Activated CD8-positive, alpha-beta T cell treated with anti-CD3 and anti-CD28 coated beads, Interleukin-2, amount 10 ng/mL, durations not matched to agents 7 days and 5 days (primary cell): Measurements from ENCODE around the gene ZNF165. TPM values are rescaled to one million over a fixed set of nuclear protein-coding genes. Genes with fewer than 3 reads are reported as not detected.
"Not testable (repeated sequence)": the region's sequence is repeated elsewhere in the genome, so short reads cannot be mapped to it uniquely, and the experiment has no call there.

ENCODE experiments used
- ATAC-seq: fragments of 150-1000 bp; cut with Tn5 transposase; one replicate; pipeline ENCODE4 v1.10.0; 2021; ENCODE audit warnings: moderate library complexity
- CTCF ChIA-PET: fragments of 350-600 bp; sonication (Branson Sonifier 250); formaldehyde crosslinking; loops from one replicate; lab custom pipeline; 2021; ENCODE audit warnings: antibody characterized with exemption; lab: Charles Lee
- POLR2A ChIA-PET: fragments of 350-600 bp; sonication (Branson Sonifier 250); formaldehyde crosslinking; loops from one replicate; lab custom pipeline; 2021; ENCODE audit warnings: antibody characterized with exemption; lab: Charles Lee
- DNase-seq: peaks from one replicate; pipeline ENCODE4 v3.0.0-alpha.2; 2020
- H3K27ac Mint-ChIP-seq: one replicate; pipeline ENCODE4 v1.8.0; 2021; ENCODE audit warnings: mild to moderate bottlenecking, mixed read lengths
- H3K27me3 Mint-ChIP-seq: one replicate; pipeline ENCODE4 v1.8.0; 2021; ENCODE audit warnings: low read depth, mixed read lengths
- H3K36me3 Mint-ChIP-seq: one replicate; pipeline ENCODE4 v1.8.0; 2021; ENCODE audit warnings: low read depth, mixed read lengths
- H3K4me1 Mint-ChIP-seq: one replicate; pipeline ENCODE4 v1.8.0; 2021; ENCODE audit warnings: low read depth, mixed read lengths
- H3K4me3 Mint-ChIP-seq: one replicate; pipeline ENCODE4 v1.8.0; 2021; ENCODE audit warnings: mild to moderate bottlenecking, mixed read lengths
- H3K9me3 Mint-ChIP-seq: one replicate; pipeline ENCODE4 v1.8.0; 2022; ENCODE audit warnings: mixed read lengths; ENCODE audit not compliant: insufficient read depth
- total RNA-seq, 2 experiments: library from RNA; stranded (reverse); gene quantifications; one replicate each; pipeline ENCODE4 v1.2.3, GENCODE V29; 2021

The ZNF165 gene
- total RNA-seq, 2 experiments from 2014 or later = 0.84 to 0.97 TPM

GRCh38 chr6:28122283-28122682 is 41.9 kb downstream of the ZNF165 start:
- H3K9me3 Mint-ChIP-seq, ATAC-seq, H3K27ac Mint-ChIP-seq, DNase-seq, H3K27me3 Mint-ChIP-seq, H3K4me3 Mint-ChIP-seq, POLR2A ChIA-PET: not testable (repeated sequence)
- CTCF ChIA-PET = interaction anchor here (0.9 to 1.4 kb wide), 4 partner anchors 9 to 20 kb away, joined by 3 to 4 read pairs (median 3); partner anchors contain the start of gene ZKSCAN8
- H3K4me1 Mint-ChIP-seq = peaks cover 34% of the 10 kb centered on the region
- H3K36me3 Mint-ChIP-seq = peaks cover 49% of the 10 kb centered on the region

- ChIA-PET POLR2A (interaction anchor here (1.0 to 3.2 kb wide), 10 partner anchors 12 to 315 kb away, joined by 3 to 24 read pairs (median 5); partner anchors contain the start of genes ZKSCAN4 and ZKSCAN8), CTCF (interaction anchor here (0.9 to 3.1 kb wide), 5 partner anchors 9 to 381 kb away, joined by 3 to 13 read pairs (median 8); partner anchors contain the start of gene ZKSCAN8)
- Mint-ChIP-seq H3K4me1 (peaks cover 45% of the 10 kb centered on the region), H3K27ac (peak within 1 kb of the TSS; percentile 90), H3K9me3 (no peaks in the 10 kb centered on the region), H3K4me3 (peak within 1 kb of the TSS; percentile 92), H3K27me3 (no peaks in the 10 kb centered on the region), H3K36me3 (peaks cover 56% of the 10 kb centered on the region)
- DNase-seq (peak; percentile 81), ATAC-seq (peak; percentile 99)
These were observed 44.1 kb downstream of the ZNF165 start, which contains the start of gene ZSCAN16 for GRCh38 chr6:28124350-28124970. Gene ZSCAN16 (plus strand): TSS chr6:28124609. CDS start chr6:28125444, 835 bp downstream.

DNA sequence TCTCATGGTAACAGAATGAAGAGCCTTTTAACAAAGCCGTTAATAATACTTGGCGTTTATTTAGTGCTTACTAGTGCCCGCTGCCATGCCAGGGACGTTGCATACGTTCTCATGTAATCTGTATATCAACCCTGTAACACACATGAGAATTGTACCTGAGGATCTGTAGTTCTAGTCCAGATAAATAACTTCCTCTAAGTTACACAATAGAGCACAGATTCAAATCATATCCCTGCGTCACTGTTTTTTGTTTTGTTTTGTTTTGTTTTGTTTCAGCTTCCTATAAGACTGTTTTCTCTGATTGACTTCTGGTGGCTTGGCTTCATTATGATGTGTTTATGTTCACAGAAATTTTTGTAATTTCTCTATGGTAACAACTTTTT is 44.6 kb downstream of the ZNF165 start:
- H3K27me3 Mint-ChIP-seq = no peaks in the 10 kb centered on the region
- peaks cover 46% of the 10 kb centered on the region for H3K4me1 Mint-ChIP-seq
- peak; percentile 21 for ATAC-seq
- H3K36me3 Mint-ChIP-seq = peaks cover 58% of the 10 kb centered on the region
- peak overlapping the region; percentile 90 for H3K27ac Mint-ChIP-seq
- H3K9me3 Mint-ChIP-seq = no peaks in the 10 kb centered on the region
- ChIA-PET POLR2A (interaction anchor here (0.7 to 3.2 kb wide), 11 partner anchors 12 to 315 kb away, joined by 3 to 24 read pairs (median 4); partner anchors contain the start of genes ZKSCAN4 and ZKSCAN8), CTCF (interaction anchor here (0.7 to 3.1 kb wide), 6 partner anchors 9 to 381 kb away, joined by 3 to 13 read pairs (median 6); partner anchors contain the start of gene ZKSCAN8)
- H3K4me3 Mint-ChIP-seq = peak overlapping the region; percentile 92
- DNase-seq = no peak

- no peaks in the 10 kb centered on the region for H3K27me3 Mint-ChIP-seq
- POLR2A ChIA-PET = interaction anchor here (0.7 to 3.2 kb wide), 9 partner anchors 11 to 316 kb away, joined by 3 to 24 read pairs (median 4); partner anchors contain the start of genes ZKSCAN4 and ZKSCAN8
- peak overlapping the region; percentile 44 for H3K27ac Mint-ChIP-seq
- H3K4me1 Mint-ChIP-seq = peaks cover 46% of the 10 kb centered on the region
- no peaks in the 10 kb centered on the region for H3K9me3 Mint-ChIP-seq
- no peak for DNase-seq
- peaks cover 57% of the 10 kb centered on the region for H3K36me3 Mint-ChIP-seq
- peak overlapping the region; percentile 92 for H3K4me3 Mint-ChIP-seq
- no peak for ATAC-seq
- CTCF ChIA-PET = interaction anchor here (0.7 to 3.1 kb wide), 7 partner anchors 10 to 380 kb away, joined by 3 to 13 read pairs (median 7); partner anchors contain the start of gene ZKSCAN8
These were observed 45.0 kb downstream of the ZNF165 start for GRCh38 chr6:28125401-28125800.

DNA sequence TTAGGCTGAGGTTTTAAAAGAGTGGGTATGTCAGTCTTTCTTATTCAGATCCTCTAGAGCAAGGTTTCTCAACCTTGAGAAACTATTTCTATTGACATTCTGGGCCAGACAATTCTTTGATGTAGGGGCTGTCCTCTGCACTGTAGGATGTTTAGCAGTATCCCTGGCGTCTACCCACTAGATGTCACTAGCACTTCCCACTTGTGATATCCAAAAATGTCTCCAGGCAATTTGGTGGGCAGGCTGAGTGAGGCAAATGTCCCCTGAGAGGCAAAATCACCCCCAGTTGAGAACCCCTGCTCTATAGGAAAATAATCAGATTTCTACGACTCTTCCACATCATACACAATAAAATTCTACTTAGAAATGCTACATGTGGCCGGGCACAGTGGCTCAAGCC is 53.6 kb downstream of the ZNF165 start:
- DNase-seq = peak; percentile 51
- no peak overlapping the region for H3K27ac Mint-ChIP-seq

DNA sequence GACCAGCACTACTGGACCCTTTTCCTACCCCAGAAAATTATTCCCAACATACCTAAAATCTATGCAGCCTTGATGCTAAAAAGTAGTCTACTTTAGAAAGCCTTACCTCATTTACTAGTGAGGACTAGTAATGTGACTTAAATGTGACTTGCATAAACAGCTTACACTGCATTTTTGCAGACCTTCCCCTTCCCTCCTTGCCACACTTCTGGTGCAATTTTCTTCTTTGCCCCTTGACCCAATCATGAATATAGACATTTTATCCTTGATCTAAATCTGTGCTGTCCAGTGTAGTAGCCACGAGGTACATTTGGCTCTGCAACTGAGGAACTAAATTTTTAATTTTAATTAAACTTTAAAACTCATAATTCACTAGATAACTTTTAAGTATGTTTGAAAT is 54.3 kb downstream of the ZNF165 start:
- CTCF ChIA-PET = interaction anchor here (1.0 to 2.5 kb wide), 2 partner anchors 132 to 221 kb away, joined by 3 to 16 read pairs; partner anchors contain the start of gene ZSCAN26
- Mint-ChIP-seq H3K4me1 (peaks cover 48% of the 10 kb centered on the region), H3K9me3 (no peaks in the 10 kb centered on the region), H3K4me3 (no peak overlapping the region), H3K27me3 (no peaks in the 10 kb centered on the region), H3K36me3 (peaks cover 24% of the 10 kb centered on the region), H3K27ac (no peak overlapping the region)
- POLR2A ChIA-PET = no interaction called here
- no peak for ATAC-seq
- DNase-seq = no peak

More for the DNA sequence above, 53.6 kb downstream of the ZNF165 start:
- ATAC-seq = no peak
- Mint-ChIP-seq H3K27me3 (no peaks in the 10 kb centered on the region), H3K4me1 (peaks cover 52% of the 10 kb centered on the region), H3K36me3 (peaks cover 30% of the 10 kb centered on the region), H3K9me3 (no peaks in the 10 kb centered on the region), H3K4me3 (no peak overlapping the region)
- ChIA-PET CTCF (interaction anchor here (1.0 to 2.5 kb wide), 3 partner anchors 8 to 222 kb away, joined by 3 to 16 read pairs (median 4); partner anchors contain the start of genes ZKSCAN8 and ZSCAN26), POLR2A (no interaction called here)

DNA sequence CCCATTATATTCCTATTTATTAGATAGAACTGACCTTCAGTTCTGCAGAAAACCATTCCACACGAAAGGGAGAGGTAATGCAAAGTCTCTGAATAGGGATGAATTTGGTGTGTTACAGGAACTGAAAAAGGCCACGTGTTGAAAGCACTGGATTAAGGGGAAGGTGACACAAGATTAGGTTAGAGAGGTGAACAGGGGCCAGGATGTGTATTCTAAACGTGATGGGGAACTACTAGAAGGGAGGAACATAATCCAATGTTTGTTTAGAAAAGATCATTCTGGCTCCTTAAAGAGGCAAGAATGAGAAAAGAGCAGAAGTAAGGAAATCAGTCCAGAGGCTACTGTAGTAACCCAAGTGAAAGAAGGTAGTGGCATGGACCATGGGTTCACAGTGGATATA is 55.0 kb downstream of the ZNF165 start:
- Mint-ChIP-seq H3K27me3 (no peaks in the 10 kb centered on the region), H3K9me3 (no peaks in the 10 kb centered on the region), H3K4me3 (peak overlapping the region; percentile 84), H3K27ac (peak overlapping the region; percentile 90), H3K4me1 (peaks cover 52% of the 10 kb centered on the region), H3K36me3 (peaks cover 18% of the 10 kb centered on the region)
- DNase-seq = no peak
- ChIA-PET CTCF (interaction anchor here (2.3 kb wide), 1 partner anchor 10 kb away, joined by 8 read pairs; the partner anchor contains the start of gene ZSCAN16), POLR2A (interaction anchor here (1.1 to 2.3 kb wide), 3 partner anchors 10 to 31 kb away, joined by 3 to 24 read pairs (median 6); partner anchors contain the start of gene ZSCAN16)
- no peak for ATAC-seq

- Mint-ChIP-seq H3K27ac (peak overlapping the region; percentile 90), H3K27me3 (no peaks in the 10 kb centered on the region), H3K9me3 (no peaks in the 10 kb centered on the region), H3K4me3 (peak overlapping the region; percentile 84), H3K36me3 (peaks cover 11% of the 10 kb centered on the region), H3K4me1 (peaks cover 61% of the 10 kb centered on the region)
- peak; percentile 83 for DNase-seq
- ATAC-seq = peak; percentile 67
- CTCF ChIA-PET = interaction anchor here (0.7 to 2.3 kb wide), 7 partner anchors 9 to 219 kb away, joined by 3 to 8 read pairs (median 4); partner anchors contain the start of genes ZKSCAN4 and ZSCAN16
- POLR2A ChIA-PET = interaction anchor here (0.5 to 2.3 kb wide), 18 partner anchors 9 to 327 kb away, joined by 3 to 24 read pairs (median 4); partner anchors contain the start of genes ZKSCAN4, ZSCAN16 and ZSCAN26
These were observed 56.5 kb downstream of the ZNF165 start for GRCh38 chr6:28136585-28137504.

DNA sequence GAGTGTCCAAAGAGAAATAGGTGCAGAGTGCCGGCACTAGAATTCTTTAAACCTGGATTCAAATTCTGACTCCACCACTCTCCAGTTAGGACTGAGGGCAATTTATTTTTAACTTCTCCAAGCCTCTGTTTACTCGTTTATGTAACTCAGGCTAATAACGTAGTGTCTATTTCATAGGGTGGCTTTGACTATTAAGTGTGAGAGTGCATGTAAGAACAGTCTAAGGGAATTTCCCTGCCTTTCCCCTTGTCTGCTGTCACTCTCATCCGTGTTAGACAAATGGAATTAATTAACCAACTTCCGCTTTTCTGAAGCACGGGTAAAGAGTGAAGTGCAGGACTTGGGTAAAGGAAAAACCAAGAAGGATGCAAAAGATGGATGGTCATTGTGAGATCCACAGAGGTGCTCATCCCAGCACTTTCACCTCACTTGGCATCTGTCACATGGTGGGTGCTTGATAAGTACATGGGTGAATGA is 57.2 kb downstream of the ZNF165 start:
- ATAC-seq (peak; percentile 6), DNase-seq (no peak)
- Mint-ChIP-seq H3K27ac (peak overlapping the region; percentile 90), H3K4me3 (peak overlapping the region; percentile 84), H3K27me3 (no peaks in the 10 kb centered on the region), H3K4me1 (peaks cover 65% of the 10 kb centered on the region), H3K36me3 (peaks cover 15% of the 10 kb centered on the region), H3K9me3 (no peaks in the 10 kb centered on the region)
- ChIA-PET CTCF (interaction anchor here (0.7 to 2.3 kb wide), 5 partner anchors 10 to 218 kb away, joined by 3 to 8 read pairs (median 4); partner anchors contain the start of genes ZKSCAN4 and ZSCAN16), POLR2A (interaction anchor here (0.6 to 2.3 kb wide), 10 partner anchors 10 to 327 kb away, joined by 3 to 24 read pairs (median 6); partner anchors contain the start of genes ZSCAN16 and ZSCAN26)
